OCI-M2 (cell line): Measurements from ENCODE around the gene ZG16.

Experiments
- DNase-seq: peaks from one replicate; lab custom pipeline; 2025; ENCODE audit not compliant: unreplicated experiment; lab: John Stamatoyannopoulos, UW

The ZG16 gene

GRCh38 chr16:29807426-29808218 lies 29.6 kb downstream of the ZG16 start:
- no peak for DNase-seq

- no peak for DNase-seq
Measured at GRCh38 chr16:29808219-29808900, 30.3 kb downstream of the ZG16 start.

GRCh38 chr16:29809031-29809747 lies 31.1 kb downstream of the ZG16 start:
- no peak for DNase-seq

GRCh38 chr16:29809850-29810698 lies 32.0 kb downstream of the ZG16 start:
- DNase-seq = no peak

- no peak for DNase-seq
Measured at GRCh38 chr16:29810699-29811169, 32.7 kb downstream of the ZG16 start.

- no peak for DNase-seq
Measured at GRCh38 chr16:29811170-29811895, 33.3 kb downstream of the ZG16 start.

GRCh38 chr16:29811896-29812665 lies 34.0 kb downstream of the ZG16 start, which contains the start of gene PRRT2:
Gene PRRT2, plus strand, starts transcription at chr16:29812193. Its CDS starts 862 bp downstream, at chr16:29813055.
- no peak for DNase-seq

GRCh38 chr16:29812754-29813643 lies 34.9 kb downstream of the ZG16 start:
- DNase-seq = no peak

GRCh38 chr16:29813644-29814562 lies 35.8 kb downstream of the ZG16 start:
- DNase-seq = no peak

GRCh38 chr16:29814592-29814991 lies 36.5 kb downstream of the ZG16 start:
- DNase-seq = no peak

GRCh38 chr16:29815032-29815721 lies 37.1 kb downstream of the ZG16 start:
- DNase-seq = no peak

GRCh38 chr16:29815793-29816693 lies 38.0 kb downstream of the ZG16 start, which contains the start of gene PAGR1:
Gene PAGR1, plus strand, starts transcription at chr16:29816152. Its CDS starts 374 bp downstream, at chr16:29816526.
- peak; percentile 77 for DNase-seq

- no peak for DNase-seq
Measured at GRCh38 chr16:29816694-29817441, 38.8 kb downstream of the ZG16 start.

GRCh38 chr16:29818082-29818481 lies 40.0 kb downstream of the ZG16 start:
- DNase-seq = no peak

GRCh38 chr16:29819506-29819905 lies 41.5 kb downstream of the ZG16 start:
- no peak for DNase-seq
